GM13976 (cell line): ENCODE data around the gene MCF2L2.

Source experiments
- DNase-seq: peaks from one replicate; pipeline ENCODE4 v3.0.0; 2012; ENCODE audit warnings: low spot score
- CTCF ChIP-seq: IDR thresholded peaks from 2 replicates; pipeline ENCODE4 v1.5.1; 2012; ENCODE audit warnings: borderline replicate concordance, mild to moderate bottlenecking; ENCODE audit not compliant: insufficient read depth; ENCODE audit errors: extremely low read depth, missing control alignments, control extremely low read depth
- in situ Hi-C: fragments of 300-500 bp; cut with MboI; formaldehyde crosslinking; loops from one replicate; pipeline ENCODE4 v1.12.0; 2022; ENCODE audit warnings: low sequenced_read_pairs, mixed read lengths, inconsistent platforms; ENCODE audit not compliant: unreplicated experiment

The MCF2L2 gene

GRCh38 chr3:183203670-183204069 is 224.7 kb downstream of the MCF2L2 start:
- in situ Hi-C loops, result no loop called here
- no peak for DNase-seq
- TF ChIP-seq CTCF, result no peak

GRCh38 chr3:183202004-183202722 is 226.3 kb downstream of the MCF2L2 start:
- in situ Hi-C loops, result no loop called here
- no peak for TF ChIP-seq CTCF
- DNase-seq, result no peak

- TF ChIP-seq CTCF, result no peak
- in situ Hi-C loops, result no loop called here
- no peak for DNase-seq
Measured at GRCh38 chr3:183198939-183199338, 229.5 kb downstream of the MCF2L2 start.

GRCh38 chr3:183197734-183198133 is 230.7 kb downstream of the MCF2L2 start:
- no peak for TF ChIP-seq CTCF
- in situ Hi-C loops, result no loop called here
- DNase-seq, result no peak

GRCh38 chr3:183195266-183195665 is 233.2 kb downstream of the MCF2L2 start:
- TF ChIP-seq CTCF, result no peak
- DNase-seq, result no peak
- in situ Hi-C loops, result no loop called here

- no peak for DNase-seq
- TF ChIP-seq CTCF, result no peak
- in situ Hi-C loops, result loop anchor here (5.0 kb wide), 1 partner anchor 188 kb away; no protein-coding TSS in a partner anchor
Measured at GRCh38 chr3:183193762-183194689, 234.4 kb downstream of the MCF2L2 start.
